Sigmoid colon (tissue), 4 donors: Measurements from ENCODE around the gene TRIB2.
"Not testable (repeated sequence)": the region's sequence is repeated elsewhere in the genome, so short reads cannot be mapped to it uniquely, and the experiment has no call there.

Source experiments
- CTCF ChIP-seq, 4 experiments: fragments of 450-650 bp in 3 of 4; fragments of 200-600 bp in 1 of 4; IDR thresholded peaks; one replicate each; pipeline ENCODE4 v1.5.1; 2016 to 2019; ENCODE audit warnings: antibody characterized with exemption in 4 of 4, mild to moderate bottlenecking in 3 of 4, moderate library complexity in 2 of 4
- EP300 ChIP-seq, 4 donors: sonication (generic); formaldehyde crosslinking; IDR thresholded peaks; one replicate each; pipeline ENCODE4 v1.6.1; 2017; ENCODE audit warnings: antibody characterized with exemption in 4 of 4

- not testable (repeated sequence) for TF ChIP-seq CTCF, EP300 (IDR thresholded peaks at IDR 0.05)
Observed at GRCh38 chr2:12680115-12680514, 36.6 kb upstream of the TRIB2 start.
